Kidney (tissue), 14 donors: Measurements from ENCODE around the gene ING5. TPM values are rescaled to one million over a fixed set of nuclear protein-coding genes. Genes with fewer than 3 reads are reported as not detected.
"Not testable (repeated sequence)": the region's sequence is repeated elsewhere in the genome, so short reads cannot be mapped to it uniquely, and the experiment has no call there.

Experiments
- DNase-seq, 5 donors: peaks; one replicate each; pipeline ENCODE4 v3.0.0-alpha.2; 2013 to 2020
- FAIRE-seq: peaks from 2 replicates; lab custom pipeline; 2012; peaks lifted over from hg19 to GRCh38; lab: Jason Lieb, UNC
- H3K27ac ChIP-seq, 2 donors: one replicate each; pipeline ENCODE4 v1.7.0; 2013; ENCODE audit warnings: low read depth in 2 of 2, low read length in 2 of 2, inconsistent platforms in 1 of 2
- H3K27me3 ChIP-seq: one replicate; pipeline ENCODE4 v1.7.1; 2013; ENCODE audit warnings: low read length, inconsistent platforms; ENCODE audit not compliant: control insufficient read depth, insufficient read depth
- H3K36me3 ChIP-seq, 3 donors: one replicate each; pipeline versions ENCODE4 v1.7.0 to v1.7.1; 2013; ENCODE audit warnings: low read length in 3 of 3, control low read depth in 1 of 3, inconsistent platforms in 1 of 3; ENCODE audit not compliant: insufficient read depth in 3 of 3, control insufficient read depth in 2 of 3
- H3K4me1 ChIP-seq, 3 donors: one replicate each; pipeline versions ENCODE4 v1.7.0 to v1.7.1; 2013; ENCODE audit warnings: low read length in 3 of 3, inconsistent platforms in 1 of 3, low read depth in 1 of 3; ENCODE audit not compliant: control insufficient read depth in 2 of 3, insufficient read depth in 2 of 3
- H3K4me3 ChIP-seq, 3 donors: one replicate each; pipeline versions ENCODE4 v1.7.0 to v1.8.1; 2013; ENCODE audit warnings: low read length in 3 of 3, control low read depth in 1 of 3, inconsistent platforms in 1 of 3
- H3K9ac ChIP-seq, 3 donors: one replicate each; pipeline versions ENCODE4 v1.7.0 to v1.7.1; 2013; ENCODE audit warnings: low read length in 3 of 3, control low read depth in 1 of 3, inconsistent platforms in 1 of 3
- H3K9me3 ChIP-seq, 3 donors: one replicate each; pipeline versions ENCODE4 v1.7.0 to v1.7.1; 2013; ENCODE audit warnings: low read length in 3 of 3, control low read depth in 1 of 3, inconsistent platforms in 1 of 3; ENCODE audit not compliant: control insufficient read depth in 2 of 3, insufficient read depth in 1 of 3
- intact Hi-C: fragments of 100-400 bp; cut with DNase I; formaldehyde crosslinking; loops from one replicate; pipeline ENCODE4 v1.11.1; 2022
- polyA plus RNA-seq: library from polyadenylated mRNA; stranded (reverse); fragments of 350-450 nt; fragmentation: Illumina TruSeq; extraction: RNeasy Lipid Tissue Mini Kit (QIAGEN cat#74804); gene quantifications from one replicate; pipeline ENCODE4 v1.2.3, GENCODE V29; 2014; ENCODE audit warnings: low read depth, low replicate concordance; ENCODE audit not compliant: insufficient read depth
- total RNA-seq: library from RNA; stranded (reverse); fragmentation: NEBNext Ultra II Directional; extraction: Animal tissue kit (Norgen Biotek cat#: 25700); gene quantifications from one replicate; pipeline ENCODE4 v1.2.1, GENCODE V29; 2021
- TF ChIP-seq, protein P1 (sequence below): IDR thresholded peaks from 3 replicates; pipeline ENCODE4 v1.5.1; 2012; ENCODE audit warnings: mild to moderate bottlenecking, moderate library complexity, borderline replicate concordance; ENCODE audit not compliant: insufficient read depth; ENCODE audit errors: extremely low read depth
- donor health status: control.
- donor health status: control.
- donor health status: control.
- donor health status: control.
- donor health status: control.
- donor health status: DM: yes; HTN: yes; CAD: no.
- donor health status: Normal renal cell carcinoma (clear cell type).

Gene ING5
- total and polyA plus RNA-seq, 2 donors from 2014 or later: 27.3 to 37.7 TPM

DNA sequence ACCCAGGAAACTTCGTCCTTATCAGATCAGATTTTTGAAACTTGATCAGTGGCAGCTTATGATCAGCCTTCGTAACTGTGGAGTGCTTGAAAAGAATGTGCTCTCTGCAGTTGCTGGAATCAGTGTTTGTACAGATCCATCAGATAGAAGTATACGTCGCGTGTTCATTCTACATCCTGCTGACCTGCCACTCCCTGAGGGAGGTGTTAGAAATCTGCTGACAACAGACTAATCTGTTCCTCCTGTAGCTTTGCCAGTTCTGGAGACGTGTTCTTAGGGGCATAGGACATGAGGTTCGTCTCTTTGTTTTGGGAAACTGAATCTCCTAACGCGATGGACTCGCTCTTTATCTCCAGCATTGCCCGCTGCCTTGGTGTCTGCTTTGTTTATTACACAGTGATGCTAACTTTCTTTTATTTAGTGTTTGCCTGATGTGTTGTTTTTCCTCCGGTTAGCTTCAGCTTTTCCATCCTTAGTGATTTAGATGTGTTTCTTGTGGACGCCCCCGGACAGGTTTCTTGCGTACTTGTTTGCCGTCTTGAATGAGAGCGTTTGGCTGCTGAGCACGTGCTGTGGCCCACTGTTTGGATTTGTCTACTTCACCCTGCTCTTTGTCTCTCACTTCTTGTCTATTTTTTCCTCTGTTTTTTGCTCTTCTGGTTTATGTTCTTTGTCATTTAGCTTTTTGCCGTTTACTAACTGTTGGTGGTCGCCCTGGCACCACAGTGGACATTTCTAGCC is 57.4 kb downstream of the ING5 start:
- Histone ChIP-seq H3K27ac (no peak overlapping the region), H3K4me1 (peaks cover 0 to 4% (median 0%) of the 10 kb centered on the region in 3 donors), H3K4me3 (no peak overlapping the region), H3K9ac (no peak overlapping the region), H3K36me3 (peaks cover 0 to 34% (median 2%) of the 10 kb centered on the region in 3 donors), H3K9me3 (no peaks in the 10 kb centered on the region), H3K27me3 (no peaks in the 10 kb centered on the region)
- intact Hi-C loops: no loop called here
- FAIRE-seq (no peak), DNase-seq (no peak)
- TF ChIP-seq, protein P1, sequence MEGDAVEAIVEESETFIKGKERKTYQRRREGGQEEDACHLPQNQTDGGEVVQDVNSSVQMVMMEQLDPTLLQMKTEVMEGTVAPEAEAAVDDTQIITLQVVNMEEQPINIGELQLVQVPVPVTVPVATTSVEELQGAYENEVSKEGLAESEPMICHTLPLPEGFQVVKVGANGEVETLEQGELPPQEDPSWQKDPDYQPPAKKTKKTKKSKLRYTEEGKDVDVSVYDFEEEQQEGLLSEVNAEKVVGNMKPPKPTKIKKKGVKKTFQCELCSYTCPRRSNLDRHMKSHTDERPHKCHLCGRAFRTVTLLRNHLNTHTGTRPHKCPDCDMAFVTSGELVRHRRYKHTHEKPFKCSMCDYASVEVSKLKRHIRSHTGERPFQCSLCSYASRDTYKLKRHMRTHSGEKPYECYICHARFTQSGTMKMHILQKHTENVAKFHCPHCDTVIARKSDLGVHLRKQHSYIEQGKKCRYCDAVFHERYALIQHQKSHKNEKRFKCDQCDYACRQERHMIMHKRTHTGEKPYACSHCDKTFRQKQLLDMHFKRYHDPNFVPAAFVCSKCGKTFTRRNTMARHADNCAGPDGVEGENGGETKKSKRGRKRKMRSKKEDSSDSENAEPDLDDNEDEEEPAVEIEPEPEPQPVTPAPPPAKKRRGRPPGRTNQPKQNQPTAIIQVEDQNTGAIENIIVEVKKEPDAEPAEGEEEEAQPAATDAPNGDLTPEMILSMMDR: no peak

DNA sequence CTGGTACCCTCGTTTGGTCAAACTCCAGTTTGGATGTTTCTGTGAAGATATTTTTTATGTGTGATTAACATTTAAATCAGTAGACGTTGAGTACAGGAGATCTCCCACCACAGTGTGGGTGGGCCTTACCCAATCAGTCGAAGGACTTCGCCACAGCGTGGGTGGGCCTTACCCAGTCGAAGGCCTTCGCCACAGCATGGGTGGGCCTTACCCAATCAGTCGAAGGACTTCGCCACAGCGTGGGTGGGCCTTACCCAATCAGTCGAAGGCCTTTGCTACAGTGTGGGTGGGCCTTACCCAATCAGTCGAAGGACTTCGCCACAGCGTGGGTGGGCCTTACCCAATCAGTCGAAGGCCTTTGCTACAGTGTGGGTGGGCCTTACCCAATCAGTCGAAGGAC is 58.1 kb downstream of the ING5 start:
- H3K27me3 ChIP-seq, FAIRE-seq, intact Hi-C loops, H3K9me3 ChIP-seq, H3K4me3 ChIP-seq, H3K9ac ChIP-seq, H3K27ac ChIP-seq, H3K4me1 ChIP-seq: not testable (repeated sequence)
- DNase-seq: peak in 1 of 5 donors; percentile 27
- peaks cover 0 to 34% (median 4%) of the 10 kb centered on the region in 3 donors for H3K36me3 ChIP-seq

DNA sequence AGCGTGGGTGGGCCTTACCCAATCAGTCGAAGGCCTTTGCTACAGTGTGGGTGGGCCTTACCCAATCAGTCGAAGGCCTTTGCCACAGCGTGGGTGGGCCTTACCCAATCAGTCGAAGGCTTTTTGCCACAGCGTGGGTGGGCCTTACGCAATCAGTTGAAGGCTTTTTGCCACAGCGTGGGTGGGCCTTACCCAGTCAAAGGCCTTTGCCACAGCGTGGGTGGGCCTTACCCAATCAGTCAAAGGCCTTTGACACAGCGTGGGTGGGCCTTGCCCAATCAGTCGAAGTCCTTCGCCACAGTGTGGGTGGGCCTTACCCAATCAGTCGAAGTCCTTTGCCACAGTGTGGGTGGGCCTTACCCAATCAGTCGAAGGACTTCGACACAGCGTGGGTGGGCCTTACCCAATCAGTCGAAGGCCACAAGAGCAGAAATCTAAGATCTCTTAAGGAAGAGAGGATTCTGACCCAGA is 58.5 kb downstream of the ING5 start:
- FAIRE-seq (no peak), DNase-seq (peak in 2 of 5 donors; percentile 42 to 56)
- intact Hi-C loops: no loop called here
- TF ChIP-seq, protein P1: no peak
- no peak overlapping the region for H3K9ac ChIP-seq
- no peak overlapping the region for H3K4me3 ChIP-seq
- no peaks in the 10 kb centered on the region for H3K9me3 ChIP-seq
- H3K36me3 ChIP-seq: peaks cover 0 to 34% (median 3%) of the 10 kb centered on the region in 3 donors
- H3K4me1 ChIP-seq: peaks cover 0 to 7% (median 0%) of the 10 kb centered on the region in 3 donors
- no peak overlapping the region for H3K27ac ChIP-seq
- H3K27me3 ChIP-seq: no peaks in the 10 kb centered on the region

DNA sequence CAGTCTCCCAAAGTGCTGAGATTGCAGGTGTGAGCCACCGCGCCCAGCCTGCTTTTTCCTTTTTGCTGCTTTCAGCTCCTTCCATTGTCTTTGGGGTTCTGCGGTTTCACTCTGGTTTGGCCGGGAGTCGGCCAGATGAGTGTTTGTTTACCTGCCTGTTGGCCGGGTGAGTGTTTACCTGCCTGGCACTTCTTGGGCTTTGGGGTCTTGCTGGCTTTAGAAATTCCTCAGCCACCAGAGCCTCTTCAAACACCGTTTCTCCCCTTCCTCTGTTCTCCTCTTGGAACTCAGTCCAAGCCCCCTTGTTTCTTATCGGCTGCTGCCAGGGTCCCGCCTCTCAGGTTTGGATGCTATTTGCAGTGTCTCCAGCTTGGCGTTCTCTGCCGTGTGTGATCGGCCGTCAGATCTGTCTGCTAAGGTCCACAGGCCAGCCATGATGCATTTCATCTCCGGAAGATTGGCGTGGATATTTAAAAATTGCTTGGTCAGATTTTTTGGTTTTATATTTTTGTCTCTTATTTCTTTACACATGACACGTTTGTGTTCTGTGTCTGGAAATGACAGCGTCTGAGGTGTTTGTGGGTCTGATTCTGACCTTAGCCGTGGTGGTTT is 60.6 kb downstream of the ING5 start:
- H3K9ac ChIP-seq: no peak overlapping the region
- H3K27me3 ChIP-seq: no peaks in the 10 kb centered on the region
- peaks cover 0 to 23% (median 2%) of the 10 kb centered on the region in 3 donors for H3K36me3 ChIP-seq
- no peaks in the 10 kb centered on the region for H3K9me3 ChIP-seq
- peaks cover 0 to 7% (median 0%) of the 10 kb centered on the region in 3 donors for H3K4me1 ChIP-seq
- no peak overlapping the region for H3K27ac ChIP-seq
- peak in 1 of 5 donors; percentile 24 for DNase-seq
- no peak for FAIRE-seq
- TF ChIP-seq, protein P1: no peak
- no peak overlapping the region for H3K4me3 ChIP-seq
- intact Hi-C loops: no loop called here
